ENCODE measurements around the gene CDS2.

DNA sequence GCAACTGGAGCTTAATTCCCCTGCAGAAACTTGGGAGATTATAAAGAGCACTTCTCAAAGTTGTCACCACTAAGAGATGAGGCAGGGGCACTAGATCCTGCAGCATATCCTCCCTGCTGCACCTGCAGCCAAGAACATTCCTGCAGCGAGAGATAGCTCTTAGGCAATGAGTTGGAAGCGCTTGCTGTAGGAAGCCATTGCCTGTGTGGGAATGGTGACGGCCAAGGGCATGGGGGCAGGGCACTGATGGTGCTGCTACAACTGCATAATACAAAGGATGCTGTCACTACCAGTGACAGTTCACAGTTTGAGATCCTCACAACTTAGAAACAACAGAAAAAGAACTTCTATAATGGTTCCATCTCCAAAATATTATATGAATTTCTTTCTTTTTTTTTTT lies 89.9 kb downstream of the CDS2 start:
- TF ChIP-seq CTCF (conservative IDR thresholded peaks at IDR 0.05): no peak
- no peak for TF ChIP-seq ZFX (IDR thresholded peaks at IDR 0.05)
